ENCODE measurements around the gene NFIB.

Gene NFIB

GRCh38 chr9:14238518-14238917 lies 75.4 kb downstream of the NFIB start:
- no peak for DNase-seq

GRCh38 chr9:14238079-14238478 lies 75.9 kb downstream of the NFIB start:
- DNase-seq: no peak

- no peak for DNase-seq
These were observed 77.3 kb downstream of the NFIB start for GRCh38 chr9:14236591-14236990.

GRCh38 chr9:14232111-14232510 lies 81.8 kb downstream of the NFIB start:
- no peak for DNase-seq

- DNase-seq: no peak
These were observed 82.5 kb downstream of the NFIB start for GRCh38 chr9:14231196-14231990.

- no peak for DNase-seq
These were observed 85.3 kb downstream of the NFIB start for GRCh38 chr9:14228602-14229001.

GRCh38 chr9:14226855-14227532 lies 86.9 kb downstream of the NFIB start:
- no peak for DNase-seq

GRCh38 chr9:14223081-14223480 lies 90.9 kb downstream of the NFIB start:
- no peak for DNase-seq

GRCh38 chr9:14222149-14222835 lies 91.6 kb downstream of the NFIB start:
- DNase-seq: no peak

GRCh38 chr9:14221558-14221957 lies 92.4 kb downstream of the NFIB start:
- DNase-seq: no peak

- DNase-seq: no peak
These were observed 92.8 kb downstream of the NFIB start for GRCh38 chr9:14221119-14221518.

GRCh38 chr9:14220256-14220655 lies 93.7 kb downstream of the NFIB start:
- no peak for DNase-seq

GRCh38 chr9:14219850-14220249 lies 94.1 kb downstream of the NFIB start:
- no peak for DNase-seq

- DNase-seq: no peak
These were observed 95.7 kb downstream of the NFIB start for GRCh38 chr9:14218253-14218652.

- no peak for DNase-seq
These were observed 97.2 kb downstream of the NFIB start for GRCh38 chr9:14216612-14217194.

- DNase-seq: no peak
These were observed 98.3 kb downstream of the NFIB start for GRCh38 chr9:14215614-14216013.

GRCh38 chr9:14214693-14215092 lies 99.2 kb downstream of the NFIB start:
- no peak for DNase-seq

- DNase-seq: no peak
These were observed 99.8 kb downstream of the NFIB start for GRCh38 chr9:14214065-14214684.

GRCh38 chr9:14213504-14213903 lies 100.4 kb downstream of the NFIB start:
- no peak for DNase-seq

- no peak for DNase-seq
These were observed 101.1 kb downstream of the NFIB start for GRCh38 chr9:14212697-14213420.

GRCh38 chr9:14212077-14212476 lies 101.9 kb downstream of the NFIB start:
- DNase-seq: no peak

GRCh38 chr9:14211564-14211963 lies 102.4 kb downstream of the NFIB start:
- no peak for DNase-seq

Data from T-helper 9 cell (primary cell).